HG03342 (cell line): Measurements from ENCODE around the gene AAMDC.

ENCODE experiments used
- ATAC-seq: cut with Tn5 transposase; IDR thresholded peaks from one replicate; pipeline ENCODE4 v1.9.1; 2021; ENCODE audit warnings: mild to moderate bottlenecking, moderate library complexity; ENCODE audit not compliant: unreplicated experiment

Gene AAMDC

GRCh38 chr11:77820565-77821348 lies at the start of gene AAMDC, which contains the start of gene RSF1:
TSS of gene AAMDC (plus strand) at chr11:77821144. CDS start at chr11:77842497, 21,353 bp downstream.
TSS of gene RSF1 (minus strand) at chr11:77820722. CDS start at chr11:77820714, 8 bp downstream.
- ATAC-seq: peak; percentile 88

GRCh38 chr11:77775936-77776335 lies 45.0 kb upstream of the AAMDC start:
- no peak for ATAC-seq

DNA sequence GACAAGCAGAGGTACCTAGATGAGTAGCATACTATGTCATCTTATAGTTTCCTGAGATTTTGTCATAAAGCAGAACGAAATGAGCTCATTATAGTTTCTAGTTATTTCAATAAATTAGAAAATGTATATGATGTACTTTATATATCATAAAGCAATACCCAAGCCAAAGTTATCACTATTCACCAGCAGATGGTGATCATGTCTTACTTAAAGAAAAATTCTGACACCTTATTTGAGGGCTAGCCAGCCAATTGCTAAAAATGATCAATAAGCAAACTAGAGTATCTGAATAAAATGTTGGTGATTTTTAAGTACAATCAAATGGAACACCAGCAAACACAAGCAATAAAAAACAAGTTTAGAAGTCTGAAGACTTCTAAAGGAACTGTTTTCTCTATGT lies 44.5 kb upstream of the AAMDC start:
- ATAC-seq: no peak

DNA sequence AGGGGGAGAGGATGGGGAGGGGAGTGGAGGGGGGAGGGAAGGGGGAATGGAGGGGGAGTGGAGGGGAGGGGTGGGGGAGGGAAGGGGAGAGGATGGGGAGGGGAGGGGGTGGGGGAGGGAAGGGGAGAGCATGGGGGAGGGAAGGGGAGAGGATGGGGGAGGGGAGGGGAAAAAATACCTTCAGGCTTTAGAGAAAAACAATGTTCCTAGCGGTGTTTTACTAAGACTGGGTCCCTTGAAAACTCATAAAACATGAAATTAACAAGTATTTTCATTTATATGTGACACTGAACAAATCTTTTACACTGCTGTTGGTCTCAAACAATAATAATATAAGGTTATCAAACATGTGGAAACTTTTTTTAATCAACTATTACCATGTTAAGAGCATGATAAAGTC lies 42.8 kb upstream of the AAMDC start:
- ATAC-seq: no peak

- no peak for ATAC-seq
These were observed 42.4 kb upstream of the AAMDC start for GRCh38 chr11:77778549-77778948.

DNA sequence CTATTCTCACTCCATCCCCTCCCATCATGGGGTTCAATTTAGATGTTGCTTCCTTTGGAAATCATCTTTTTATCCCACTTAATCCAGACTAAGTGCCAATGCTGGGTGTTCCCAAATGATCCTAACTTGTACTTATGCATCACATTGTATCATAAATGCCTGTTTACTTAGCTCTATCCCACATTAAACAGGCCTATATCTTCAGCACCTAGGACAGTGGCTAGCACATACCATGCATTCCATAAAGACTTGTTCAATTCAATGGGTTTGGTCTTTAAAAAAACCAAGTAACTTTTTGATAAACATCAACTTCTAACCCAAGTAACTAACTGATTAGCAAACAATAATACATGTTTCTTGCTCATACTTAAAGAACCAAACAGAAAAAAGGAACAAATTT lies 41.0 kb upstream of the AAMDC start:
- ATAC-seq: no peak

DNA sequence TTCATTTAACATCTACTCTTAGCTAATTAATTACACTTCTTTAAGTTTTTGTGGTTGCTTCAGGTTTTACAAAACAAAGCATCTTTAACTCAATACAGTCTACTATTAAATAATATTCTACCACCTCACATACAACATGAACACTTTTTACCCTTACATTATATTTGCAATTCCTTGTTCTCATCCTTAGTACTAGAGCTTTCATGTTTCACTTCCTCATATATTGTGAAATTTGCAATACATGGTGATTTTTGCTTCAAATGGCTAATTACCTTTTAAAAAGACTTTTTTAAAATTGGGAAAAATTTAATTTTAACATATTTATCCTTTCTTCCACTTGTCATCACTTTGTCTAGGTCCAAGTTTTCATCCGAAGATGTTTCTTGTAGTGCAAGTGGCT lies 37.9 kb upstream of the AAMDC start:
- ATAC-seq: no peak

DNA sequence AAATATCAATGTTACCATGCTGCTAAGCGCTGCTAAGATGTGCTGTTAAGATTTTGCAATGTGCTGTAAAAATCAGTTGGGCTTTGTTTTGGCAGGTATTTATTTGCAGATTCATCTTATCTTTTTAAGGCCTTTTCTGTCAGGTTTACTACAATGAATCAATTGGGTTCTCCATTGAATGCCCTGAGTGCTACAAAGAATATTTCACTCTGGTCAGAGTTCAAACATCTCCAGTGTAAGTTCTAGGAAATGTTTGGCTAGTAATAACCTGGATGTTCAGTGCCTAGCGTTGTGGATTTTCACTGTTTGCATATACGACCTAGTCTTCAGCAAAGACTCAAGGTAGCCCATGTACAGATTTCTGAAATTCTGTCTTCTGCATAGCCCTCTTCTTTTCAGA lies 36.4 kb upstream of the AAMDC start:
- no peak for ATAC-seq

GRCh38 chr11:77789061-77789730 lies 31.7 kb upstream of the AAMDC start:
- ATAC-seq: no peak

GRCh38 chr11:77789731-77790476 lies 31.0 kb upstream of the AAMDC start:
- ATAC-seq: no peak

- no peak for ATAC-seq
These were observed 29.6 kb upstream of the AAMDC start for GRCh38 chr11:77791301-77791700.

- ATAC-seq: no peak
These were observed 27.0 kb upstream of the AAMDC start for GRCh38 chr11:77793972-77794371.

GRCh38 chr11:77799338-77799737 lies 21.6 kb upstream of the AAMDC start:
- ATAC-seq: no peak

- no peak for ATAC-seq
These were observed 20.5 kb upstream of the AAMDC start for GRCh38 chr11:77800449-77800848.

GRCh38 chr11:77801477-77801876 lies 19.5 kb upstream of the AAMDC start:
- ATAC-seq: no peak

DNA sequence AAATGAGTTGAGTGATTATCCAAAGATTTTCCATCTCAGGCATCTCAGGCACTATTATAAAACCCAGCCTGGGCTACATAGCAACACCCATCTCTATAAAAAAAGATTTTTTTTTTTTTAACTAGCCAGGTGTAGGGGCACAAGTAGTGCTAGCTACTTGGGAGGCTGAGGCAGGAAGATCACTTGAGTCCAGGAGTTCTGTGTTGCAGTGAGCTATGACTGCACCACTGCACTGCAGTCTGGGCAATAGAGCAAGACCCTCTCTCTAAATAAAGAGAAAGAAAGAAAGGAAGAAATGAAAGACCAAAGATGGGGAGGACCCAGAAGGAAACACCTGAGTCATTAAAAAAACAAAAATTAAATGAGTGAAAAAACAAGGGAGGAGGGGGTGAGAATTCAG lies 14.5 kb upstream of the AAMDC start:
- ATAC-seq: no peak

DNA sequence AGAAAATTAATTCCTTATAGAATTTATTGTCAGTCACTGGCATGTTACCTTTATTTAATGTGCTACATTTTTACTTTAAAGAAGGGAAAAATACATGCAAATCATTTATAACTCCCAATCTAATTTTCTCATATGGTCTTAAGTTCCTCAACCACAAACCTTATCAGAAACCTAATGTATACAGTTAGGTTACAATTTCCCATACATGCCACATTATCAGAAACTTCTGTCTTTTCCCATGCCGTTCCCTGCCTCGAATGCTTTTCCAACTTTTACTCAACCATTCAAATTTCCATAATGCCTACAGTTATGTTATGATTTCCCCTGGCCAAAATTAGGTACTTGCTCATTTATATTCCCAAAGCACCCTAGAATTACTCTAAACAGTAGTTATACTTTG lies 14.0 kb upstream of the AAMDC start:
- no peak for ATAC-seq

GRCh38 chr11:77813256-77813655 lies 7.7 kb upstream of the AAMDC start:
- no peak for ATAC-seq

GRCh38 chr11:77814848-77815247 lies 6.1 kb upstream of the AAMDC start:
- no peak for ATAC-seq

DNA sequence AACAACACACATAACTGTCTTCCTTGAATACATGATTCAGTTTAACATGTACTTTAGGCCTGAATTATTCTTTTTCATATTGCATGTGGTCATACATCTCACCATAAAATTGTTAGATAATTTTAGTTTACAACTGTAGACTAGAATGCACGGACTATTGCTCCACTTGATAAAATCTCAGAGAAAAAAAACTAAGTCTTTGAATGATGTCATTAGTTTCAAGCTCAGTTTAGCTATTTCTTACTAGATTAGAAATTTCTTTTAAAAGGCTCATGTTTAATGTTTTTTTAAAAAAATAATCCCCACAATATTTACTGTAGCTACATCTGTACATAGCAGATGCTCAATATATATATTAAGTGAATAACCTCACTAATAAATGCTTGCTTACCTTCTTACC lies 5.5 kb upstream of the AAMDC start:
- no peak for ATAC-seq

- ATAC-seq: peak; percentile 46
These were observed 1.5 kb upstream of the AAMDC start for GRCh38 chr11:77819411-77819920.
